Activated CD4-positive, alpha-beta memory T cell treated with anti-CD3 and anti-CD28 coated beads for 36 hours (primary cell): ENCODE measurements around the gene GTF2H4. TPM values are rescaled to one million over a fixed set of nuclear protein-coding genes. Genes with fewer than 3 reads are reported as not detected.
"Not testable (repeated sequence)": the region's sequence is repeated elsewhere in the genome, so short reads cannot be mapped to it uniquely, and the experiment has no call there.

Experiments used
- CTCF ChIA-PET: fragments of 350-600 bp; sonication (Branson Sonifier 250); formaldehyde crosslinking; loops from one replicate; lab custom pipeline; 2021; ENCODE audit warnings: antibody characterized with exemption, inconsistent platforms; lab: Charles Lee
- POLR2A ChIA-PET: fragments of 350-600 bp; sonication (Branson Sonifier 250); formaldehyde crosslinking; loops from one replicate; lab custom pipeline; 2021; ENCODE audit warnings: antibody characterized with exemption; lab: Charles Lee
- DNase-seq: peaks from one replicate; pipeline ENCODE4 v3.0.0-alpha.2; 2020
- H3K27ac Mint-ChIP-seq: one replicate; pipeline ENCODE4 v1.8.0; 2021; ENCODE audit warnings: mixed read lengths
- H3K27me3 Mint-ChIP-seq: one replicate; pipeline ENCODE4 v1.8.0; 2021; ENCODE audit warnings: mixed read lengths
- H3K36me3 Mint-ChIP-seq: one replicate; pipeline ENCODE4 v1.8.0; 2021; ENCODE audit warnings: mixed read lengths
- H3K4me1 Mint-ChIP-seq: one replicate; pipeline ENCODE4 v1.8.0; 2021; ENCODE audit warnings: low read depth, mixed read lengths
- H3K4me3 Mint-ChIP-seq: one replicate; pipeline ENCODE4 v1.8.0; 2021; ENCODE audit warnings: mild to moderate bottlenecking, mixed read lengths
- H3K9me3 Mint-ChIP-seq: one replicate; pipeline ENCODE4 v1.8.0; 2021; ENCODE audit warnings: mixed read lengths
- intact Hi-C: fragments of 100-400 bp; cut with micrococcal nuclease; formaldehyde crosslinking; loops from one replicate; pipeline ENCODE4 v1.15.1; 2023
- total RNA-seq, 2 experiments: library from RNA; stranded (reverse); gene quantifications; one replicate each; pipeline ENCODE4 v1.2.3, GENCODE V29; 2021

Gene GTF2H4
- total RNA-seq, 2 experiments from 2014 or later = 35.2 to 39.2 TPM

- Mint-ChIP-seq H3K36me3 (no peaks in the 10 kb centered on the region), H3K4me3 (no peak overlapping the region), H3K27ac (no peak overlapping the region), H3K4me1 (peaks cover 2% of the 10 kb centered on the region), H3K27me3 (no peaks in the 10 kb centered on the region), H3K9me3 (no peaks in the 10 kb centered on the region)
- POLR2A ChIA-PET = no interaction called here
- intact Hi-C loops = no loop called here
- DNase-seq = no peak
- CTCF ChIA-PET = interaction anchor here (2.0 kb wide), 1 partner anchor 179 kb away, joined by 9 read pairs; no protein-coding TSS in a partner anchor
These were observed 7.1 kb upstream of the GTF2H4 start for GRCh38 chr6:30900863-30901417.

- intact Hi-C loops = no loop called here
- Mint-ChIP-seq H3K27ac (no peak overlapping the region), H3K9me3 (no peaks in the 10 kb centered on the region), H3K36me3 (no peaks in the 10 kb centered on the region), H3K4me1 (peaks cover 2% of the 10 kb centered on the region), H3K27me3 (no peaks in the 10 kb centered on the region), H3K4me3 (no peak overlapping the region)
- POLR2A ChIA-PET = no interaction called here
- no peak for DNase-seq
- CTCF ChIA-PET = interaction anchor here (1.3 to 2.0 kb wide), 2 partner anchors 12 to 178 kb away, joined by 4 to 9 read pairs; partner anchors contain the start of gene VARS2
These were observed 6.6 kb upstream of the GTF2H4 start for GRCh38 chr6:30901436-30901835.

- intact Hi-C loops, H3K4me1 Mint-ChIP-seq, H3K4me3 Mint-ChIP-seq, H3K36me3 Mint-ChIP-seq, H3K27ac Mint-ChIP-seq, H3K27me3 Mint-ChIP-seq, POLR2A ChIA-PET, DNase-seq, H3K9me3 Mint-ChIP-seq: not testable (repeated sequence)
- CTCF ChIA-PET = interaction anchor here (1.3 to 2.0 kb wide), 2 partner anchors 12 to 177 kb away, joined by 4 to 9 read pairs; partner anchors contain the start of gene VARS2
These were observed 5.8 kb upstream of the GTF2H4 start for GRCh38 chr6:30902196-30902595.

GRCh38 chr6:30902709-30903108, 5.3 kb upstream of the GTF2H4 start:
- no peaks in the 10 kb centered on the region for H3K27me3 Mint-ChIP-seq
- no peak for DNase-seq
- H3K9me3 Mint-ChIP-seq = no peaks in the 10 kb centered on the region
- no peak overlapping the region for H3K4me3 Mint-ChIP-seq
- peaks cover 4% of the 10 kb centered on the region for H3K4me1 Mint-ChIP-seq
- no peak overlapping the region for H3K27ac Mint-ChIP-seq
- intact Hi-C loops = no loop called here
- no peaks in the 10 kb centered on the region for H3K36me3 Mint-ChIP-seq
- POLR2A ChIA-PET = no interaction called here
- CTCF ChIA-PET = no interaction called here

- H3K27me3 Mint-ChIP-seq = no peaks in the 10 kb centered on the region
- ChIA-PET POLR2A (no interaction called here), CTCF (interaction anchor here (0.6 to 1.4 kb wide), 3 partner anchors 59 to 177 kb away, joined by 3 to 4 read pairs (median 4); no protein-coding TSS in a partner anchor)
- no peaks in the 10 kb centered on the region for H3K9me3 Mint-ChIP-seq
- H3K4me1 Mint-ChIP-seq = peaks cover 4% of the 10 kb centered on the region
- H3K4me3 Mint-ChIP-seq = no peak overlapping the region
- H3K27ac Mint-ChIP-seq = no peak overlapping the region
- no peaks in the 10 kb centered on the region for H3K36me3 Mint-ChIP-seq
- DNase-seq = no peak
- intact Hi-C loops = no loop called here
These were observed 4.8 kb upstream of the GTF2H4 start for GRCh38 chr6:30903236-30903635.

- intact Hi-C loops, H3K9me3 Mint-ChIP-seq, H3K36me3 Mint-ChIP-seq, H3K27me3 Mint-ChIP-seq, DNase-seq, H3K27ac Mint-ChIP-seq: not testable (repeated sequence)
- Mint-ChIP-seq H3K4me3 (peak overlapping the region; percentile 95), H3K4me1 (peaks cover 16% of the 10 kb centered on the region)
- ChIA-PET POLR2A (interaction anchor here (0.6 to 1.0 kb wide), 2 partner anchors 48 to 66 kb away, joined by 3 read pairs; no protein-coding TSS in a partner anchor), CTCF (interaction anchor here (0.6 to 3.2 kb wide), 7 partner anchors 8 to 180 kb away, joined by 3 to 37 read pairs (median 5); no protein-coding TSS in a partner anchor)
These were observed 683 bp upstream of the GTF2H4 start for GRCh38 chr6:30907290-30907757.

- no peaks in the 10 kb centered on the region for H3K27me3 Mint-ChIP-seq
- no peaks in the 10 kb centered on the region for H3K9me3 Mint-ChIP-seq
- peaks cover 9% of the 10 kb centered on the region for H3K36me3 Mint-ChIP-seq
- peaks cover 23% of the 10 kb centered on the region for H3K4me1 Mint-ChIP-seq
- H3K27ac Mint-ChIP-seq = peak overlapping the region; percentile 77
- DNase-seq = no peak
- ChIA-PET POLR2A (no interaction called here), CTCF (interaction anchor here (1.1 to 3.2 kb wide), 4 partner anchors 80 to 171 kb away, joined by 3 to 37 read pairs (median 10); no protein-coding TSS in a partner anchor)
- intact Hi-C loops = no loop called here
- peak overlapping the region; percentile 95 for H3K4me3 Mint-ChIP-seq
These were observed 693 bp downstream of the GTF2H4 start for GRCh38 chr6:30908700-30909099.

GRCh38 chr6:30910473-30910872, 2.5 kb downstream of the GTF2H4 start:
- H3K4me1 Mint-ChIP-seq = peaks cover 33% of the 10 kb centered on the region
- POLR2A ChIA-PET, H3K27ac Mint-ChIP-seq, H3K9me3 Mint-ChIP-seq, H3K27me3 Mint-ChIP-seq, DNase-seq, H3K36me3 Mint-ChIP-seq, intact Hi-C loops, H3K4me3 Mint-ChIP-seq: not testable (repeated sequence)
- CTCF ChIA-PET = interaction anchor here (1.6 kb wide), 1 partner anchor 82 kb away, joined by 4 read pairs; no protein-coding TSS in a partner anchor

- DNase-seq = no peak
- Mint-ChIP-seq H3K36me3 (peaks cover 25% of the 10 kb centered on the region), H3K9me3 (no peaks in the 10 kb centered on the region), H3K4me3 (peak overlapping the region; percentile 94), H3K27me3 (no peaks in the 10 kb centered on the region), H3K27ac (no peak overlapping the region), H3K4me1 (peaks cover 40% of the 10 kb centered on the region)
- CTCF ChIA-PET = interaction anchor here (0.7 to 5.5 kb wide), 16 partner anchors 11 to 796 kb away, joined by 3 to 82 read pairs (median 6); partner anchors contain the start of gene IER3
- POLR2A ChIA-PET = interaction anchor here (1.1 to 1.9 kb wide), 4 partner anchors 84 to 246 kb away, joined by 4 to 8 read pairs (median 5); partner anchors contain the start of gene TCF19
- intact Hi-C loops = no loop called here
These were observed 4.9 kb downstream of the GTF2H4 start for GRCh38 chr6:30912746-30913520.

- H3K4me3 Mint-ChIP-seq = peak overlapping the region; percentile 94
- peaks cover 25% of the 10 kb centered on the region for H3K36me3 Mint-ChIP-seq
- intact Hi-C loops = loop anchor here (2.0 kb wide), 1 partner anchor 85 kb away; no protein-coding TSS in a partner anchor
- ChIA-PET CTCF (interaction anchor here (0.5 to 5.5 kb wide), 22 partner anchors 12 to 797 kb away, joined by 3 to 82 read pairs (median 4); partner anchors contain the start of gene IER3), POLR2A (interaction anchor here (0.7 to 1.9 kb wide), 9 partner anchors 29 to 245 kb away, joined by 3 to 8 read pairs (median 4); partner anchors contain the start of genes DDR1, FLOT1 and TCF19)
- peak overlapping the region; percentile 82 for H3K27ac Mint-ChIP-seq
- H3K9me3 Mint-ChIP-seq = no peaks in the 10 kb centered on the region
- H3K4me1 Mint-ChIP-seq = peaks cover 35% of the 10 kb centered on the region
- DNase-seq = no peak
- no peaks in the 10 kb centered on the region for H3K27me3 Mint-ChIP-seq
These were observed 5.7 kb downstream of the GTF2H4 start for GRCh38 chr6:30913721-30914075.

GRCh38 chr6:30914076-30914853, 6.3 kb downstream of the GTF2H4 start, which contains the start of gene VARS2:
Gene VARS2, plus strand, starts transcription at chr6:30914238. Its CDS starts 599 bp downstream, at chr6:30914837.
- Mint-ChIP-seq H3K4me3 (peak within 1 kb of the TSS; percentile 94), H3K9me3 (no peaks in the 10 kb centered on the region), H3K4me1 (peaks cover 29% of the 10 kb centered on the region), H3K36me3 (peaks cover 25% of the 10 kb centered on the region), H3K27ac (peak within 1 kb of the TSS; percentile 82), H3K27me3 (no peaks in the 10 kb centered on the region)
- intact Hi-C loops = loop anchor here (2.0 kb wide), 1 partner anchor 85 kb away; no protein-coding TSS in a partner anchor
- CTCF ChIA-PET = interaction anchor here (0.5 to 5.5 kb wide), 30 partner anchors 8 to 528 kb away, joined by 3 to 82 read pairs (median 4); partner anchors contain the start of gene IER3
- peak; percentile 93 for DNase-seq
- POLR2A ChIA-PET = interaction anchor here (0.7 to 2.1 kb wide), 11 partner anchors 30 to 245 kb away, joined by 3 to 8 read pairs (median 4); partner anchors contain the start of genes DDR1, FLOT1 and TCF19
